ENCODE data around the gene IL5. TPM values are rescaled to one million over a fixed set of nuclear protein-coding genes. Genes with fewer than 3 reads are reported as not detected.

Gene IL5
- polyA plus RNA-seq, 1 donor from 2014 or later, result not detected

GRCh38 chr5:132528021-132528420 lies 15.3 kb downstream of the IL5 start:
- TF ChIP-seq, protein P1, sequence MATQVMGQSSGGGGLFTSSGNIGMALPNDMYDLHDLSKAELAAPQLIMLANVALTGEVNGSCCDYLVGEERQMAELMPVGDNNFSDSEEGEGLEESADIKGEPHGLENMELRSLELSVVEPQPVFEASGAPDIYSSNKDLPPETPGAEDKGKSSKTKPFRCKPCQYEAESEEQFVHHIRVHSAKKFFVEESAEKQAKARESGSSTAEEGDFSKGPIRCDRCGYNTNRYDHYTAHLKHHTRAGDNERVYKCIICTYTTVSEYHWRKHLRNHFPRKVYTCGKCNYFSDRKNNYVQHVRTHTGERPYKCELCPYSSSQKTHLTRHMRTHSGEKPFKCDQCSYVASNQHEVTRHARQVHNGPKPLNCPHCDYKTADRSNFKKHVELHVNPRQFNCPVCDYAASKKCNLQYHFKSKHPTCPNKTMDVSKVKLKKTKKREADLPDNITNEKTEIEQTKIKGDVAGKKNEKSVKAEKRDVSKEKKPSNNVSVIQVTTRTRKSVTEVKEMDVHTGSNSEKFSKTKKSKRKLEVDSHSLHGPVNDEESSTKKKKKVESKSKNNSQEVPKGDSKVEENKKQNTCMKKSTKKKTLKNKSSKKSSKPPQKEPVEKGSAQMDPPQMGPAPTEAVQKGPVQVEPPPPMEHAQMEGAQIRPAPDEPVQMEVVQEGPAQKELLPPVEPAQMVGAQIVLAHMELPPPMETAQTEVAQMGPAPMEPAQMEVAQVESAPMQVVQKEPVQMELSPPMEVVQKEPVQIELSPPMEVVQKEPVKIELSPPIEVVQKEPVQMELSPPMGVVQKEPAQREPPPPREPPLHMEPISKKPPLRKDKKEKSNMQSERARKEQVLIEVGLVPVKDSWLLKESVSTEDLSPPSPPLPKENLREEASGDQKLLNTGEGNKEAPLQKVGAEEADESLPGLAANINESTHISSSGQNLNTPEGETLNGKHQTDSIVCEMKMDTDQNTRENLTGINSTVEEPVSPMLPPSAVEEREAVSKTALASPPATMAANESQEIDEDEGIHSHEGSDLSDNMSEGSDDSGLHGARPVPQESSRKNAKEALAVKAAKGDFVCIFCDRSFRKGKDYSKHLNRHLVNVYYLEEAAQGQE (IDR thresholded peaks at IDR 0.05; ENCODE audit: borderline replicate concordance), result no peak
- no peak for TF ChIP-seq EZH2 (IDR thresholded peaks at IDR 0.05; ENCODE audit: borderline replicate concordance, insufficient read depth, low read length, poor library complexity, severe bottlenecking)
- TF ChIP-seq MXI1 (conservative IDR thresholded peaks at IDR 0.05; ENCODE audit: poor library complexity, severe bottlenecking), result no peak
- TF ChIP-seq SMC3 (conservative IDR thresholded peaks at IDR 0.05; ENCODE audit: poor library complexity), result no peak
- TF ChIP-seq RAD21 (conservative IDR thresholded peaks at IDR 0.05), result no peak
- no peak for TF ChIP-seq POLR2AphosphoS5 (IDR thresholded peaks at IDR 0.05)
- TF ChIP-seq TAF1 (IDR thresholded peaks at IDR 0.05; ENCODE audit: low read depth), result no peak
- Histone ChIP-seq H3K4me3 (ENCODE audit: low read length) (no peak overlapping the region), H3K27me3 (ENCODE audit: insufficient read depth, low read depth, low read length) (no peaks in the 10 kb centered on the region), H2AFZ (ENCODE audit: low read depth, low read length) (no peak overlapping the region), H3K9me2 (ENCODE audit: insufficient read depth, low read length) (no peaks in the 10 kb centered on the region), H3K9ac (ENCODE audit: low read length) (no peak overlapping the region), H3K4me2 (ENCODE audit: low read length) (no peak overlapping the region), H4K20me1 (ENCODE audit: insufficient read depth) (no peaks in the 10 kb centered on the region), H3K79me2 (replicated peaks; ENCODE audit: insufficient read depth, low read length) (no peaks in the 10 kb centered on the region), H3K9me3 (ENCODE audit: low read length) (no peaks in the 10 kb centered on the region), H3K27ac (ENCODE audit: low read length) (no peak overlapping the region), H3F3A (ENCODE audit: insufficient read depth, low read length, poor library complexity, severe bottlenecking) (no peaks in the 10 kb centered on the region), H3K36me3 (ENCODE audit: insufficient read depth, low read length) (no peaks in the 10 kb centered on the region)

- H3K4me2 ChIP-seq (ENCODE audit: low read length), result no peak overlapping the region
Measured at GRCh38 chr5:132526974-132527564, 16.3 kb downstream of the IL5 start.

More at GRCh38 chr5:132526974-132527564, 16.3 kb downstream of the IL5 start:
- no peaks in the 10 kb centered on the region for H3K27me3 ChIP-seq (ENCODE audit: insufficient read depth, low read depth, low read length)
- no peaks in the 10 kb centered on the region for H3K36me3 ChIP-seq (ENCODE audit: insufficient read depth, low read length)
- H2AFZ ChIP-seq (ENCODE audit: low read depth, low read length), result no peak overlapping the region
- no peaks in the 10 kb centered on the region for H3K9me3 ChIP-seq (ENCODE audit: low read length)
- H3F3A ChIP-seq (ENCODE audit: insufficient read depth, low read length, poor library complexity, severe bottlenecking), result no peaks in the 10 kb centered on the region
- no peak overlapping the region for H3K4me3 ChIP-seq (ENCODE audit: low read length)
- H3K9me2 ChIP-seq (ENCODE audit: insufficient read depth, low read length), result no peaks in the 10 kb centered on the region
- no peaks in the 10 kb centered on the region for H4K20me1 ChIP-seq (ENCODE audit: insufficient read depth)
- H3K27ac ChIP-seq (ENCODE audit: low read length), result no peak overlapping the region
- no peak overlapping the region for H3K9ac ChIP-seq (ENCODE audit: low read length)
- TF ChIP-seq MXI1 (conservative IDR thresholded peaks at IDR 0.05; ENCODE audit: poor library complexity, severe bottlenecking) (no peak), CTCF (IDR thresholded peaks at IDR 0.05; ENCODE audit: poor library complexity, severe bottlenecking) (peak; percentile 42), RAD21 (conservative IDR thresholded peaks at IDR 0.05) (peak; percentile 0)
- no peaks in the 10 kb centered on the region for H3K79me2 ChIP-seq (replicated peaks; ENCODE audit: insufficient read depth, low read length)
